Adrenal gland (tissue), 12 donors: ENCODE measurements around the gene MYO10. TPM values are rescaled to one million over a fixed set of nuclear protein-coding genes. Genes with fewer than 3 reads are reported as not detected.

Experiments used
- DNase-seq, 7 donors: peaks; one replicate each; pipeline ENCODE4 v3.0.0-alpha.2; 2019 to 2020
- H3K27ac ChIP-seq, 5 donors: fragments of 200-600 bp; sonication (generic) in 4 of 5; 1 replicate in 3 of 5; 2 replicates in 2 of 5; pipeline versions ENCODE4 v1.5.1 to v1.8.0; 2016 to 2020; ENCODE audit warnings: mild to moderate bottlenecking in 1 of 5
- H3K27me3 ChIP-seq: fragments of 200-600 bp; 2 replicates; pipeline ENCODE4 v1.8.0; 2021
- H3K36me3 ChIP-seq, 2 donors: fragments of 200-600 bp; replicated peaks in 1 of 2; 1 replicate in 1 of 2; 2 replicates in 1 of 2; pipeline versions ENCODE4 v1.5.1 to v1.8.0; 2018 to 2022
- H3K4me1 ChIP-seq, 2 donors: fragments of 200-600 bp; replicated peaks in 1 of 2; 1 replicate in 1 of 2; 2 replicates in 1 of 2; pipeline versions ENCODE4 v1.5.1 to v1.8.0; 2018 to 2021
- H3K4me3 ChIP-seq, 4 donors: fragments of 200-600 bp; sonication (generic) in 3 of 4; one replicate each; pipeline ENCODE4 v1.5.1; 2016 to 2018
- H3K9me3 ChIP-seq, 3 donors: fragments of 200-600 bp; sonication (generic) in 1 of 3; replicated peaks in 1 of 3; 1 replicate in 2 of 3; 2 replicates in 1 of 3; pipeline versions ENCODE4 v1.5.1 to v1.8.0; 2016 to 2021
- CTCF ChIP-seq, 6 experiments: fragments of 450-650 bp in 4 of 6; fragments of 200-600 bp in 2 of 6; sonication (generic) in 1 of 6; IDR thresholded peaks; 1 replicate in 5 of 6; 2 replicates in 1 of 6; pipeline versions ENCODE4 v1.5.1 to v1.8.0; 2016 to 2021; ENCODE audit warnings: antibody characterized with exemption in 6 of 6, mild to moderate bottlenecking in 2 of 6, moderate library complexity in 1 of 6
- POLR2A ChIP-seq, 2 donors: fragments of 450-650 bp; IDR thresholded peaks; one replicate each; pipeline ENCODE4 v1.6.1; 2017; ENCODE audit warnings: antibody characterized with exemption in 2 of 2, mild to moderate bottlenecking in 2 of 2, moderate library complexity in 1 of 2
- WGBS, 4 donors: extraction: QIAGEN DNeasy Blood & Tissue Kit in 2 of 4; methylation state at CpG; one replicate each; pipeline versions ENCODE4 v1.1.5 to v1.1.7; 2013 to 2017; 5-methylcytosine and 5-hydroxymethylcytosine counted together
- intact Hi-C, 2 donors: fragments of 100-400 bp; cut with DNase I; formaldehyde crosslinking; loops; one replicate each; pipeline versions ENCODE4 v1.14.1 to v1.15.0; 2022 to 2023
- polyA plus RNA-seq, 3 donors: library from polyadenylated mRNA; stranded (reverse); fragments of 200-250 nt in 2 of 3; fragments of 350-450 nt in 1 of 3; fragmentation: Illumina TruSeq in 1 of 3; extraction: RNeasy Lipid Tissue Mini Kit (QIAGEN cat#74804) in 1 of 3; gene quantifications; one replicate each; pipeline ENCODE4 v1.2.3, GENCODE V29; 2013 to 2014
- total RNA-seq, 9 donors: library from RNA; depleted of rRNA in 4 of 9; stranded (reverse); fragments of >200 nt in 4 of 9; fragments of 120-200 nt in 1 of 9; fragmentation: NEBNext Ultra II Directional in 1 of 9; extraction: Animal tissue kit (Norgen Biotek cat#: 25700) in 1 of 9; gene quantifications; one replicate each; pipeline versions ENCODE4 v1.1.0 to v1.2.4, GENCODE V29; 2013 to 2023
- donor health status: healthy with polysubstance abuse.
- donor health status: Bipolar disorder and iron deficiency.
- donor health status: DM: yes; HTN: yes; CAD: no.
- donor health status: DM: no; HTN: no; CAD: no.
- donor health status: DM: no; HTN: no; CAD: no.
- donor health status: DM: yes; HTN: yes; CAD: no.

Gene MYO10
- total and polyA plus RNA-seq, 12 donors, result 2.2 to 38.9 (median 10.5) TPM

- H3K4me3 ChIP-seq, result no peak overlapping the region
- no peaks in the 10 kb centered on the region for H3K36me3 ChIP-seq
- H3K27ac ChIP-seq, result no peak overlapping the region
- no peak for DNase-seq
- WGBS, 4 donors, result 82 to 86% (median 83%) methylated on average over 9 of the region's 9 CpGs
- no peaks in the 10 kb centered on the region for H3K9me3 ChIP-seq
- no peaks in the 10 kb centered on the region for H3K27me3 ChIP-seq
- TF ChIP-seq CTCF (IDR thresholded peaks at IDR 0.05), result no peak
- no peak for TF ChIP-seq POLR2A (IDR thresholded peaks at IDR 0.05)
- intact Hi-C loops, result no loop called here
- H3K4me1 ChIP-seq, result no peaks in the 10 kb centered on the region
Measured at GRCh38 chr5:16953729-16954128, 17.6 kb upstream of the MYO10 start.

GRCh38 chr5:16952968-16953671, 17.0 kb upstream of the MYO10 start:
- Histone ChIP-seq H3K9me3 (no peaks in the 10 kb centered on the region), H3K36me3 (no peaks in the 10 kb centered on the region), H3K27me3 (no peaks in the 10 kb centered on the region), H3K4me1 (no peaks in the 10 kb centered on the region), H3K4me3 (no peak overlapping the region), H3K27ac (no peak overlapping the region)
- WGBS, 4 donors, result 86 to 94% (median 87%) methylated on average over 6 of the region's 6 CpGs
- intact Hi-C loops, result no loop called here
- TF ChIP-seq POLR2A (IDR thresholded peaks at IDR 0.05) (no peak), CTCF (IDR thresholded peaks at IDR 0.05) (no peak)
- no peak for DNase-seq

DNA sequence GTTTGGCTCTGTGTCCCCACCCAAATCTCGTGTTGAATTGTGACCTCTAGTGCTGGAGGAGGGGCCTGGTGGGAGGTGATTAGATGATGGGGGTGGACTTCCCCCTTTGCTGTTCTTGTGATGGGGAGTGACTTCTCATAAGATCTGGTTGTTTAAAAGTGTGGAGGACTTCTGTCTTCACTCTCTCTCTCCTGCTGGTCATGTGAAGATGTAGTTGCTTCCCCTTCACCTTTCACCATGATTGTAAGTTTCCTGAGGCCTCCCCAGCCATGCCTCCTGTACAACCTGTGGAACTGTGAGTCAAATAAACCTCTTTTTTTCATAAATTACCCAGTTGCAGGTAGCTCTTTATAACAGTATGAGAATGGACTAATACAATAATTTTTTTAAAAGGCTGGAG, 10.6 kb upstream of the MYO10 start:
- Histone ChIP-seq H3K4me3 (no peak overlapping the region), H3K4me1 (no peaks in the 10 kb centered on the region), H3K27ac (no peak overlapping the region), H3K27me3 (no peaks in the 10 kb centered on the region), H3K9me3 (no peaks in the 10 kb centered on the region), H3K36me3 (no peaks in the 10 kb centered on the region)
- intact Hi-C loops, result no loop called here
- no peak for TF ChIP-seq CTCF (IDR thresholded peaks at IDR 0.05)
- TF ChIP-seq POLR2A (IDR thresholded peaks at IDR 0.05), result no peak
- DNase-seq, result no peak
- 36 to 91% (median 78%) methylated on average over 1 of the region's 1 CpG for WGBS, 4 donors

- WGBS, 4 donors, result 68 to 76% (median 71%) methylated on average over 4 to 6 of the region's 6 CpGs
- no peaks in the 10 kb centered on the region for H3K27me3 ChIP-seq
- no peak overlapping the region for H3K27ac ChIP-seq
- no peak overlapping the region for H3K4me3 ChIP-seq
- intact Hi-C loops, result no loop called here
- no peaks in the 10 kb centered on the region for H3K4me1 ChIP-seq
- TF ChIP-seq CTCF (IDR thresholded peaks at IDR 0.05) (no peak), POLR2A (IDR thresholded peaks at IDR 0.05) (no peak)
- H3K9me3 ChIP-seq, result no peaks in the 10 kb centered on the region
- no peak for DNase-seq
- no peaks in the 10 kb centered on the region for H3K36me3 ChIP-seq
Measured at GRCh38 chr5:16944816-16945562, 8.9 kb upstream of the MYO10 start.
